AG04449 (cell line): ENCODE data around the gene NISCH.

ENCODE experiments used
- CTCF ChIA-PET: fragments of 350-600 bp; formaldehyde crosslinking; extraction: SDS; loops from one replicate; lab custom pipeline; 2021; ENCODE audit warnings: antibody characterized with exemption; lab: Yijun Ruan, JAX
- POLR2A ChIA-PET: fragments of 400-600, 350-600 bp; formaldehyde crosslinking; extraction: SDS; loops from one replicate; lab custom pipeline; 2020; ENCODE audit warnings: antibody characterized with exemption, inconsistent platforms; lab: Yijun Ruan, JAX
- DNase-seq: peaks from one replicate; pipeline ENCODE4 v3.0.0-alpha.2; 2010; ENCODE audit warnings: low read depth, low spot score
- H3K4me3 ChIP-seq: 2 replicates; pipeline ENCODE4 v1.5.1; 2011; ENCODE audit warnings: low read depth, mild to moderate bottlenecking, control low read depth, low read length
- TF ChIP-seq, protein P1 (sequence below): IDR thresholded peaks from one replicate; pipeline ENCODE4 v1.5.1; 2011; ENCODE audit warnings: mild to moderate bottlenecking, moderate library complexity, low read length, control low read depth, inconsistent platforms; ENCODE audit not compliant: insufficient read depth; ENCODE audit errors: missing control alignments

The NISCH gene

GRCh38 chr3:52520716-52521487, 65.5 kb downstream of the NISCH start:
- H3K4me3 ChIP-seq: no peak overlapping the region
- no peak for DNase-seq
- ChIA-PET CTCF (no interaction called here), POLR2A (no interaction called here)
- TF ChIP-seq, protein P1, sequence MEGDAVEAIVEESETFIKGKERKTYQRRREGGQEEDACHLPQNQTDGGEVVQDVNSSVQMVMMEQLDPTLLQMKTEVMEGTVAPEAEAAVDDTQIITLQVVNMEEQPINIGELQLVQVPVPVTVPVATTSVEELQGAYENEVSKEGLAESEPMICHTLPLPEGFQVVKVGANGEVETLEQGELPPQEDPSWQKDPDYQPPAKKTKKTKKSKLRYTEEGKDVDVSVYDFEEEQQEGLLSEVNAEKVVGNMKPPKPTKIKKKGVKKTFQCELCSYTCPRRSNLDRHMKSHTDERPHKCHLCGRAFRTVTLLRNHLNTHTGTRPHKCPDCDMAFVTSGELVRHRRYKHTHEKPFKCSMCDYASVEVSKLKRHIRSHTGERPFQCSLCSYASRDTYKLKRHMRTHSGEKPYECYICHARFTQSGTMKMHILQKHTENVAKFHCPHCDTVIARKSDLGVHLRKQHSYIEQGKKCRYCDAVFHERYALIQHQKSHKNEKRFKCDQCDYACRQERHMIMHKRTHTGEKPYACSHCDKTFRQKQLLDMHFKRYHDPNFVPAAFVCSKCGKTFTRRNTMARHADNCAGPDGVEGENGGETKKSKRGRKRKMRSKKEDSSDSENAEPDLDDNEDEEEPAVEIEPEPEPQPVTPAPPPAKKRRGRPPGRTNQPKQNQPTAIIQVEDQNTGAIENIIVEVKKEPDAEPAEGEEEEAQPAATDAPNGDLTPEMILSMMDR: no peak

DNA sequence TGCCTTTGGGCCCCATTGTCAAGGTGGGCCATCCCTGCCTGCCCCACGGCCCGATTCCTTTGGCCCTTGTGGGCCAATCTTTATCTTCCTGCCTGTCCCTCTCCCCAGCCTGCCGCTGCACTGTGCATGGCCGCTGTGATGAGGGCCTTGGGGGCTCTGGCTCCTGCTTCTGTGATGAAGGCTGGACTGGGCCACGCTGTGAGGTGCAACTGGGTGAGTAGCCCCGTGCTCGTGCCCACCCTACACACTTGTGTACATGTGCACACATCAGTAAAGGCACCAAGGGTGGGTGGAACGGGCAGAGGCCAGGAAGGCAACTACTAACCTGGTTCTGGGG, 66.1 kb downstream of the NISCH start:
- TF ChIP-seq, protein P1: no peak
- no peak for DNase-seq
- ChIA-PET POLR2A (no interaction called here), CTCF (no interaction called here)
- no peak overlapping the region for H3K4me3 ChIP-seq

DNA sequence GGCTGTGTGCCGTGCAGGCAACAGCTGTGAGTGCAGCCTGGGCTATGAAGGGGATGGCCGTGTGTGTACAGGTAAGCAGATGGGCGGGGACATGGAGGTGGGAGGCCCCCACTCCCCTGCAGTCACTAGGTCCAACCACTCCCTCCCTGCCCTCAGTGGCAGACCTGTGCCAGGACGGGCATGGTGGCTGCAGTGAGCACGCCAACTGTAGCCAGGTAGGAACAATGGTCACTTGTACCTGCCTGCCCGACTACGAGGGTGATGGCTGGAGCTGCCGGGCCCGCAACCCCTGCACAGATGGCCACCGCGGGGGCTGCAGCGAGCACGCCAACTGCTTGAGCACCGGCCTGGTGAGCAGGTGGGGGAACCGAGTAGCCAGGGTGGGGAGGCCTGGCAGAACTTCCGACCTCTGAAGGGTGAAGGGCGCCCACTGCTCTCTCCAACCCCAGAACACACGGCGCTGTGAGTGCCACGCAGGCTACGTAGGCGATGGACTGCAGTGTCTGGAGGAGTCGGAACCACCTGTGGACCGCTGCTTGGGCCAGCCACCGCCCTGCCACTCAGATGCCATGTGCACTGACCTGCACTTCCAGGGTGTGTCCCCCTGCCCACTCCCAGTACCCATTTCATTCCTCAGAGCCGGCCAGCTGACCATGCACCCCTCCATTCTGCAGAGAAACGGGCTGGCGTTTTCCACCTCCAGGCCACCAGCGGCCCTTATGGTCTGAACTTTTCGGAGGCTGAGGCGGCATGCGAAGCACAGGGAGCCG, 66.7 kb downstream of the NISCH start:
- no peak overlapping the region for H3K4me3 ChIP-seq
- TF ChIP-seq, protein P1: no peak
- POLR2A ChIA-PET: no interaction called here
- no peak for DNase-seq
- CTCF ChIA-PET: no interaction called here

GRCh38 chr3:52522651-52523251, 67.3 kb downstream of the NISCH start:
- no peak for DNase-seq
- TF ChIP-seq, protein P1: no peak
- POLR2A ChIA-PET: interaction anchor here (1.2 kb wide), 1 partner anchor 27 kb away, joined by 3 read pairs; no protein-coding TSS in a partner anchor
- H3K4me3 ChIP-seq: no peak overlapping the region
- CTCF ChIA-PET: no interaction called here

DNA sequence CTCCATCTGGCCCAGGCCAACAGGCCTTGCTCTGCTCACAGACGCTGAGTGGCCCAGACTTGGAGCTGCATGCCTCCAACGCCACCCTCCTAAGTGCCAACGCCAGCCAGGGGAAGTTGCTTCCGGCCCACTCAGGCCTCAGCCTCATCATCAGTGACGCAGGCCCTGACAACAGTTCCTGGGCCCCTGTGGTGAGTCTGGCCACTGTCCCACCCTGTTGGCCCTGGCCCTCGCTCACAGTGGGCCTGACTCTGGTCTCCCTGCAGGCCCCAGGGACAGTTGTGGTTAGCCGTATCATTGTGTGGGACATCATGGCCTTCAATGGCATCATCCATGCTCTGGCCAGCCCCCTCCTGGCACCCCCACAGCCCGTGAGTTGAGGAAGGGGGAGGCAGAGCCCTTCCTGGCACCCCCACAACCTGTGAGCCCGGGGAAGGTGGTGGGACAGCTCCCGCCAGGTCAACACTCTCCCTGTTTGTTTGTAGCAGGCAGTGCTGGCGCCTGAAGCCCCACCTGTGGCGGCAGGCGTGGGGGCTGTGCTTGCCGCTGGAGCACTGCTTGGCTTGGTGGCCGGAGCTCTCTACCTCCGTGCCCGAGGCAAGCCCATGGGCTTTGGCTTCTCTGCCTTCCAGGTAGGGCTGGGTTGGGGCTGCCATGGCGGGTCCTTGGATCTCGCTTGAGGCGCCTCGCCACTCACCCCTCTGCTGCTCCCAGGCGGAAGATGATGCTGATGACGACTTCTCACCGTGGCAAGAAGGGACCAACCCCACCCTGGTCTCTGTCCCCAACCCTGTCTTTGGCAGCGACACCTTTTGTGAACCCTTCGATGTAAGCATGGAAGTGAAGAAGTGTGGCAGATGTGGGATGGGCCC, 68.2 kb downstream of the NISCH start:
- TF ChIP-seq, protein P1: no peak
- no peak overlapping the region for H3K4me3 ChIP-seq
- ChIA-PET POLR2A (interaction anchor here (1.2 kb wide), 1 partner anchor 28 kb away, joined by 3 read pairs; no protein-coding TSS in a partner anchor), CTCF (no interaction called here)
- DNase-seq: no peak
